Esophagus muscularis mucosa (tissue), 4 donors: ENCODE measurements around the gene STXBP6.

Experiments
- EP300 ChIP-seq: sonication (generic); formaldehyde crosslinking; IDR thresholded peaks from one replicate; pipeline ENCODE4 v1.6.1; 2017; ENCODE audit warnings: antibody characterized with exemption
- POLR2A ChIP-seq: fragments of 450-650 bp; IDR thresholded peaks from one replicate; pipeline ENCODE4 v1.6.1; 2017; ENCODE audit warnings: antibody characterized with exemption, moderate library complexity, mild to moderate bottlenecking, low read depth
- POLR2AphosphoS5 ChIP-seq, 2 donors: sonication (generic); formaldehyde crosslinking; IDR thresholded peaks; one replicate each; pipeline ENCODE4 v1.6.1; 2017; ENCODE audit warnings: antibody characterized with exemption in 2 of 2
- TF ChIP-seq, protein P1 (sequence below), 3 experiments: fragments of 200-600 bp in 2 of 3; fragments of 450-650 bp in 1 of 3; sonication (generic) in 2 of 3; IDR thresholded peaks; one replicate each; pipeline ENCODE4 v1.5.1; 2017 to 2019; ENCODE audit warnings: antibody characterized with exemption in 3 of 3, mild to moderate bottlenecking in 2 of 3, moderate library complexity in 1 of 3

DNA sequence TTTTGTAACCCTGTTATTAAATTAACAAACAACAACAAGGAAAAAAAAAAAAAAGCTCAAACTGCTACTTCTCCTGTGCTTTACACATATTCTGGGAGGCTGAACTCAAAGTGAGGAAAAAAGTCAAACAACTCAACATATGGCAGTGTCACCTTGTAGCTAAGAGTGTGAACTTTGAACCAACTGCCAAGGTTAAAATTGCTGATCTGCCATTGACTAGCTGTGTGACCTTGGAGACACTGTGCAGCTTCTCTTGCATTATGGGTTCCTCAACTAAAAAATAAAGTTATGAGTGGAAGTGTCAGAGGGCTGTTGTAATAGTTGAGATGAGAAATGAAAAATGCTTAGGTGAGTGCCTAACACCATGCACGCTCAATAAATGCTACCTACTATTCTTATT is 34.2 kb downstream of the STXBP6 start:
- TF ChIP-seq POLR2A (no peak), EP300 (no peak), POLR2AphosphoS5 (IDR thresholded peaks at IDR 0.05) (no peak)
- TF ChIP-seq, protein P1, sequence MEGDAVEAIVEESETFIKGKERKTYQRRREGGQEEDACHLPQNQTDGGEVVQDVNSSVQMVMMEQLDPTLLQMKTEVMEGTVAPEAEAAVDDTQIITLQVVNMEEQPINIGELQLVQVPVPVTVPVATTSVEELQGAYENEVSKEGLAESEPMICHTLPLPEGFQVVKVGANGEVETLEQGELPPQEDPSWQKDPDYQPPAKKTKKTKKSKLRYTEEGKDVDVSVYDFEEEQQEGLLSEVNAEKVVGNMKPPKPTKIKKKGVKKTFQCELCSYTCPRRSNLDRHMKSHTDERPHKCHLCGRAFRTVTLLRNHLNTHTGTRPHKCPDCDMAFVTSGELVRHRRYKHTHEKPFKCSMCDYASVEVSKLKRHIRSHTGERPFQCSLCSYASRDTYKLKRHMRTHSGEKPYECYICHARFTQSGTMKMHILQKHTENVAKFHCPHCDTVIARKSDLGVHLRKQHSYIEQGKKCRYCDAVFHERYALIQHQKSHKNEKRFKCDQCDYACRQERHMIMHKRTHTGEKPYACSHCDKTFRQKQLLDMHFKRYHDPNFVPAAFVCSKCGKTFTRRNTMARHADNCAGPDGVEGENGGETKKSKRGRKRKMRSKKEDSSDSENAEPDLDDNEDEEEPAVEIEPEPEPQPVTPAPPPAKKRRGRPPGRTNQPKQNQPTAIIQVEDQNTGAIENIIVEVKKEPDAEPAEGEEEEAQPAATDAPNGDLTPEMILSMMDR (IDR thresholded peaks at IDR 0.05) = no peak
